HL-60 (cell line): Measurements from ENCODE around the gene CTNNA1.

Experiments used
- CTCF ChIP-seq: IDR thresholded peaks from one replicate; pipeline ENCODE4 v1.5.1; 2011; ENCODE audit warnings: low read length, control low read depth, inconsistent platforms; ENCODE audit not compliant: insufficient read depth
- GABPA ChIP-seq: IDR thresholded peaks from 2 replicates; pipeline ENCODE4 v1.6.1; 2012; ENCODE audit warnings: low read depth
- POLR2AphosphoS5 ChIP-seq: IDR thresholded peaks from 2 replicates; pipeline ENCODE4 v1.6.1; 2012; ENCODE audit warnings: low read depth
- TF ChIP-seq, protein P1 (sequence below): IDR thresholded peaks from 2 replicates; pipeline ENCODE4 v1.6.1; 2012; ENCODE audit warnings: low read depth; ENCODE audit not compliant: insufficient replicate concordance

DNA sequence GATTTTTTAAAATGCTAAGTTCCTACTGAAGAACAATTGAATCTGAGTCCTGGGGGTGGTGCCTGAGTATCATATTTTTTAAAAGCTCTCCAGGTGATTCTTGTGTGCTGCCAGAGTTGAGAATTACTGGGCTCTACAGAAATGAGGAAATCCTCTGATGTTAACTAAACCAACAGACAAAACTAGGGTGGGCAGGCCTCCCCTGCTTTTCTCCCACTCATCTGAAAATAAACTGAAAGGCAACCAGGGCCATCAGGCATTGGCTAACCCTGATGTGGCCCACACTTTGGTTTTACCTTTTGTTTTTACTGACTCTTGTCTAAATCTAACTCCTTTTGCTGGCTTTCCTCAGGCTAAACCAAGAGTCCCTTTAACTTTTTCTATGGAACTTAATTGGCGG is 13.3 kb upstream of the CTNNA1 start:
- TF ChIP-seq POLR2AphosphoS5 (no peak), CTCF (no peak), GABPA (no peak)
- TF ChIP-seq, protein P1, sequence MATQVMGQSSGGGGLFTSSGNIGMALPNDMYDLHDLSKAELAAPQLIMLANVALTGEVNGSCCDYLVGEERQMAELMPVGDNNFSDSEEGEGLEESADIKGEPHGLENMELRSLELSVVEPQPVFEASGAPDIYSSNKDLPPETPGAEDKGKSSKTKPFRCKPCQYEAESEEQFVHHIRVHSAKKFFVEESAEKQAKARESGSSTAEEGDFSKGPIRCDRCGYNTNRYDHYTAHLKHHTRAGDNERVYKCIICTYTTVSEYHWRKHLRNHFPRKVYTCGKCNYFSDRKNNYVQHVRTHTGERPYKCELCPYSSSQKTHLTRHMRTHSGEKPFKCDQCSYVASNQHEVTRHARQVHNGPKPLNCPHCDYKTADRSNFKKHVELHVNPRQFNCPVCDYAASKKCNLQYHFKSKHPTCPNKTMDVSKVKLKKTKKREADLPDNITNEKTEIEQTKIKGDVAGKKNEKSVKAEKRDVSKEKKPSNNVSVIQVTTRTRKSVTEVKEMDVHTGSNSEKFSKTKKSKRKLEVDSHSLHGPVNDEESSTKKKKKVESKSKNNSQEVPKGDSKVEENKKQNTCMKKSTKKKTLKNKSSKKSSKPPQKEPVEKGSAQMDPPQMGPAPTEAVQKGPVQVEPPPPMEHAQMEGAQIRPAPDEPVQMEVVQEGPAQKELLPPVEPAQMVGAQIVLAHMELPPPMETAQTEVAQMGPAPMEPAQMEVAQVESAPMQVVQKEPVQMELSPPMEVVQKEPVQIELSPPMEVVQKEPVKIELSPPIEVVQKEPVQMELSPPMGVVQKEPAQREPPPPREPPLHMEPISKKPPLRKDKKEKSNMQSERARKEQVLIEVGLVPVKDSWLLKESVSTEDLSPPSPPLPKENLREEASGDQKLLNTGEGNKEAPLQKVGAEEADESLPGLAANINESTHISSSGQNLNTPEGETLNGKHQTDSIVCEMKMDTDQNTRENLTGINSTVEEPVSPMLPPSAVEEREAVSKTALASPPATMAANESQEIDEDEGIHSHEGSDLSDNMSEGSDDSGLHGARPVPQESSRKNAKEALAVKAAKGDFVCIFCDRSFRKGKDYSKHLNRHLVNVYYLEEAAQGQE, result no peak
